ENCODE measurements around the gene KLK15.

The KLK15 gene

DNA sequence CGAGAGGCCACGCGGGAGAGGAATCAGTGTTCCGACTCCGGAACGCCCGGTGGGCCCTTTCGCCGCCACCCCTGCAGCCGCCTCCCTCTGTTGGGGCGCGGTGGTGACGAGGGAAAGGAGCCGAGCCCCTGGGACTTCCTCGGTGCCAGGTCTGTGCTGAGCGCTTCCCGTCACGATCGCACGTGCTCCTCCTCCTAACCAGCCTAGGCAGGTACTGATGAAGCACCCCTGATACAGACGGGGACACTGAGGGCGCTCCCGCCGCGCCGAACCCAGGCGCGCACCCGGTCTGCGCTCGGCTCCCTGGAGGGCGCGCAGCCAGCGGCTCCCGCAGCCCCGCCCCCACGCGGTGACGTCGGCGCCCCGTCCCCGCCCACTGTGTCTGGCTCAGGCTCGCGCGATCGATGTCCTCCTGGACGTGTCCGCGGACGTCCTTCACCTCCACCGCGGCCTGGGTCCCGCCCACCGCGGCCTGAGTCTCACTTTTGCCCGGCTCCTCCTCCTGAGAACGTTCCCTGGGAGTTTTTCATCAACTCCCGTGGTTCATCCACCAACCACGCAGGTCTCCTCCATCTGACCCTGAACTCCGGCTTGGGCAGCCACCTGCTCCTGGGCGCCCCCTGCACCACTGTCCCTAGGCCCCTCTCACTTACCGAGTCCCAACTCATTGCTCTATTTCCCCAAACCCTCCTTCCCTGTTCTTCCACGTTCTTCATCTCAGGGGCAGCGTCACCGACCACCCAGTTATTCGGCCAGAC lies 2.6 kb upstream of the KLK15 start:
- Mint-ChIP-seq H3K4me1 (peaks cover 9% of the 10 kb centered on the region), H3K4me3 (peak overlapping the region; percentile 70), H3K27me3 (peaks cover 50% of the 10 kb centered on the region), H3K9me3 (no peaks in the 10 kb centered on the region), H3K27ac (peak overlapping the region; percentile 43), H3K36me3 (ENCODE audit: low read depth) (no peaks in the 10 kb centered on the region)
- peak; percentile 80 for ATAC-seq
- peak; percentile 82 for DNase-seq

DNA sequence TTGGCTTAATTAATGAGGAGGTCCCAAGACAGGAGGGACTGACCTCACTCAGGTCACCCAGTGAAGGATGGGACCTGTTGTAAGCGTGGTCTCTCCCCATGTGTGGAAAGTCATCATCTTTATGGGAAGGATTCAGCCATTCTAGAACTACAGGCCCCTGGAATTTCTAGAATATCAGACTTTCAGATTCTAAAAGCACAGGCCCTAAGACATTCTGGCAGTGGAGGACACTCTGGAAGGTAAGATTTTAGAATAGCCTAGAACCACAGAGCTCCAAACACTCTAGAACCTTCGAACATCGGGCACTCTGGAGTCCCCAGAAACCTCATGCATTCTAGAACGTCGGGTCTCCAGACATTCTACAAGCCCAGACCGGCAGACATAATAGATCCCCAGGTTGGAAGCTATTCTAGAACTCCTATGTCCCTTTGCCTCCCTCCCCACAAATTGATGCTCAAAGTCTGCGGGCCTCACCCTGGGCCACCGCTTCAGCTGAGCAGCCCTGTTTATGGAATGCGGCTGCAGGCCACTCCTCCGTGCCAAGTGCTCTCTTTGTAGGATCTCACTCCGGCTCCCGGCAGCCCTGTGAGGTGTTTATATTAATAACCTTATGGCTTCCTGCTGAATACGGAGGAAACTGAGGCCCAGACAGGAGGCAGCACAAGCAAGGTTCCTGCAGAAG lies 1.9 kb upstream of the KLK15 start:
- no peak overlapping the region for H3K27ac Mint-ChIP-seq
- H3K27me3 Mint-ChIP-seq, result peaks cover 51% of the 10 kb centered on the region
- H3K9me3 Mint-ChIP-seq, result no peaks in the 10 kb centered on the region
- no peak for ATAC-seq
- peak overlapping the region; percentile 70 for H3K4me3 Mint-ChIP-seq
- no peak for DNase-seq
- H3K36me3 Mint-ChIP-seq (ENCODE audit: low read depth), result no peaks in the 10 kb centered on the region
- H3K4me1 Mint-ChIP-seq, result peaks cover 9% of the 10 kb centered on the region

DNA sequence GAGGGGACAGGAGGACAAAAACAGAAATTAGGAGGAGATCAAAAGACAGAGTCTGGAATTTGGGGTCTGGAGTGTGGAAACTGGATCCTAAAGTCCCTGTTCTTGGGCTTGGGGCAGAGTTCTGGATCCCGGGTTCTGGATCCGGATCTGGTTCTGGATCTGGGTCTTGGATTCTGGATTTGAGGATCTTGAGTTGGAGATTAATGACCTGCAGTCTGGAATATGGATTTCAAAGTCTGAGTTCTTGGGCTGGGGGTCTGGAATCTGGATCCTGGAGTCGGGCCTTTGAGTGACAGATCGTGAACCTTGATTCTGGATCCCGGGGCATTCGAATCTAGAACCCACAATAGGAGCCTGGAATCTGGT lies 411 bp upstream of the KLK15 start:
- H3K9me3 Mint-ChIP-seq, result no peaks in the 10 kb centered on the region
- H3K27me3 Mint-ChIP-seq, result peaks cover 51% of the 10 kb centered on the region
- H3K27ac Mint-ChIP-seq, result no peak overlapping the region
- H3K4me3 Mint-ChIP-seq, result no peak overlapping the region
- no peak for ATAC-seq
- no peaks in the 10 kb centered on the region for H3K36me3 Mint-ChIP-seq (ENCODE audit: low read depth)
- DNase-seq, result no peak
- H3K4me1 Mint-ChIP-seq, result peaks cover 9% of the 10 kb centered on the region

GRCh38 chr19:50832666-50833065 lies 708 bp downstream of the KLK15 start:
- Mint-ChIP-seq H3K4me1 (peaks cover 9% of the 10 kb centered on the region), H3K27ac (no peak overlapping the region), H3K9me3 (no peaks in the 10 kb centered on the region), H3K36me3 (ENCODE audit: low read depth) (no peaks in the 10 kb centered on the region), H3K27me3 (peaks cover 47% of the 10 kb centered on the region), H3K4me3 (no peak overlapping the region)
- no peak for ATAC-seq
- no peak for DNase-seq

- DNase-seq, result no peak
- Mint-ChIP-seq H3K36me3 (ENCODE audit: low read depth) (no peaks in the 10 kb centered on the region), H3K4me1 (peaks cover 5% of the 10 kb centered on the region), H3K4me3 (no peak overlapping the region), H3K9me3 (no peaks in the 10 kb centered on the region), H3K27ac (no peak overlapping the region), H3K27me3 (peaks cover 42% of the 10 kb centered on the region)
- no peak for ATAC-seq
These were observed 2.4 kb downstream of the KLK15 start for GRCh38 chr19:50831026-50831396.

DNA sequence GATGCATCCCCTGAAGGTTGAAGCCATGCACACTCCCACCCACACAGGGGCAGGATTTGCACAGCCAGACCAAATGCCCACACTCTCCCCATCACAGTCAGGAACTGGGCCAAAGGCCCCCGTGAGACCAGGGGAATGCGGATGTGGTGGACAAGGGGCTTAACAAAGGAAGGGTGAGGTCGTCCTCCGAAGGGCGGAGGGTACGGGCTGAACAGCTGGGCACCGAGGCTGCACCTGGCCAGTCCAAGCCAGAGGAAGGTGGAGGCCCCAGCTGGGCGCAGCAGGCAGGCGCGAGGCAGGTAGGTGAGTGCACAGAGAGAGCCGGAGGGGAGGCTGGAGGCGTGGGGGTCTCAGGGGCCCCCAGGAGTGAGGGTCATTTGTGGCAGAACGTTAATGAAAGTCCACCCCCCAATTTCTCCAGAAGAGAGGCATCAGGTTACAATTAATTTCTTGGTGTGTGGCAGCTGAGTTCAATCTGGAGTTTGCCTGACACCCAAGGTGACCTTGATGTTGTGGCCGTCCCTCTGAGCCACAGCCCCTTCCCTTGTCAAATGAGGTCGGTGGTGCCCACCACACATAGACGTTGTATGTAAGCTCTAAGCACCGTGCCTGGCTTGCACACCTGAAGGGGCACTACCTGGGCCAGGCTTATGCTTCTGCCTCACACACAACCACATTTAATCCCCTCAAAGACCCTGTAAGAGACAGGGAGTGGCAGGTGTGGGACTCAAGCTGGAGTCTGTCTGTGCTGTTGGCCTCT lies 2.9 kb downstream of the KLK15 start:
- ATAC-seq, result no peak
- H3K4me1 Mint-ChIP-seq, result peaks cover 3% of the 10 kb centered on the region
- no peaks in the 10 kb centered on the region for H3K9me3 Mint-ChIP-seq
- DNase-seq, result no peak
- no peak overlapping the region for H3K4me3 Mint-ChIP-seq
- peaks cover 41% of the 10 kb centered on the region for H3K27me3 Mint-ChIP-seq
- H3K27ac Mint-ChIP-seq, result no peak overlapping the region
- H3K36me3 Mint-ChIP-seq (ENCODE audit: low read depth), result no peaks in the 10 kb centered on the region

DNA sequence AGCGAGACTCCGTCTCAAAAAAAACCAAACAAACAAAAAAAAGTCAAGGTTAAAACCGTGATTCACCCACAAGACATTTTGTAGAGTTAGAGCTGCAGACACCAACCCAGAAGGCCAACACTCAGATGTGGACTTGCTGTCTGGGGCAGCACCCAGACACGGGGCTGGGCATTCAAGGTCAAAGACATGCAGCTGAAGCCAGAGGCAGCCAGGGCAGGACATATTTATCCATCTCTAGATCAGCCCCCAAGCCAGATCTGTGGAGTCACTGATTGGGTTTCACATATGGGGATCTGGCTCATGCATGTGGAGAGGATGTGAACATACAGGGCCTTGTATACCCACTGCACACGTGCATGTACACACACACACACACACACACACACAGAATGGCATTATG lies 3.6 kb downstream of the KLK15 start:
- no peaks in the 10 kb centered on the region for H3K9me3 Mint-ChIP-seq
- peaks cover 38% of the 10 kb centered on the region for H3K27me3 Mint-ChIP-seq

GRCh38 chr19:50827476-50827875 lies 5.9 kb downstream of the KLK15 start:
- Mint-ChIP-seq H3K4me1 (no peaks in the 10 kb centered on the region), H3K27ac (no peak overlapping the region), H3K9me3 (no peaks in the 10 kb centered on the region), H3K4me3 (no peak overlapping the region), H3K27me3 (peaks cover 37% of the 10 kb centered on the region), H3K36me3 (ENCODE audit: low read depth) (no peaks in the 10 kb centered on the region)
- no peak for ATAC-seq
- no peak for DNase-seq

More for the DNA sequence above, 3.6 kb downstream of the KLK15 start:
- ATAC-seq, result no peak
- Mint-ChIP-seq H3K4me3 (no peak overlapping the region), H3K4me1 (no peaks in the 10 kb centered on the region), H3K27ac (no peak overlapping the region), H3K36me3 (ENCODE audit: low read depth) (no peaks in the 10 kb centered on the region)
- no peak for DNase-seq

DNA sequence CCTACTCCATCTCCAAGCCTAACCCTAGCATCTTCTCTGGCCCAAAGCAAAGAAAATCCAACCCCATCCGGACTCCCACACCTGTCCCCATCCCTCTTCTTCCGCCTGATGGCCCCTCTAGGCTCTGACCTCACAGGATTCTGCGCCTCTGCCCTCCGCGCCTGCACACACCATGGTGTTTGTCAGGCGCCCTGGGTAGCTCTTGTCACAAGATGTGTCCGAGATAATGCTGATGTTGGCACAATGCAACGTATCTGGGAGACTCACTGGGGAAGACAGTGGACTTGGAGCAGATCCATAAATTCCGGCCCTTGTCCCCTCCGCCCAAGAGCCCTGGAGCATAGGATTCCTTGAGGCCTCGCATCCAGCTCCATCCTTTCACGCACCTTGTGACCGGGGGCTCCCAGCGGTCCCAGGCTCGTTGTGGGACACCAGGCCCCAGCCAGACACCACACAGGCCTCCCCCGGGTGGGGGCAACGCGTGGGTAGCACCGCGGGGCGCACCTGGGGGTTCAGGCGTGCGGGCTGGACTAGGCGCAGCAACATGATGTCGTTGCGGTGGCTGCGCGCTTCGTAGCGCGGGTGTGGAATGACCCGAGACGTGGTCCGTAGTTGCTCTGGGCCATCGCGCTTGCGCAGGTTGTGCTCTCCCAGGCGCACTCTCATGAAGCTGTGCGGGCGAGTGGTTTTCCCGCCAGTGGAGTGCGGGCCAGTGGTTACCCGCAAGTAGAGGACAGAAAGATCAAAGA lies 6.7 kb downstream of the KLK15 start:
- Mint-ChIP-seq H3K27ac (no peak overlapping the region), H3K27me3 (peaks cover 43% of the 10 kb centered on the region), H3K9me3 (no peaks in the 10 kb centered on the region), H3K4me3 (no peak overlapping the region), H3K36me3 (ENCODE audit: low read depth) (no peaks in the 10 kb centered on the region), H3K4me1 (peaks cover 3% of the 10 kb centered on the region)
- ATAC-seq (no peak), DNase-seq (no peak)

DNA sequence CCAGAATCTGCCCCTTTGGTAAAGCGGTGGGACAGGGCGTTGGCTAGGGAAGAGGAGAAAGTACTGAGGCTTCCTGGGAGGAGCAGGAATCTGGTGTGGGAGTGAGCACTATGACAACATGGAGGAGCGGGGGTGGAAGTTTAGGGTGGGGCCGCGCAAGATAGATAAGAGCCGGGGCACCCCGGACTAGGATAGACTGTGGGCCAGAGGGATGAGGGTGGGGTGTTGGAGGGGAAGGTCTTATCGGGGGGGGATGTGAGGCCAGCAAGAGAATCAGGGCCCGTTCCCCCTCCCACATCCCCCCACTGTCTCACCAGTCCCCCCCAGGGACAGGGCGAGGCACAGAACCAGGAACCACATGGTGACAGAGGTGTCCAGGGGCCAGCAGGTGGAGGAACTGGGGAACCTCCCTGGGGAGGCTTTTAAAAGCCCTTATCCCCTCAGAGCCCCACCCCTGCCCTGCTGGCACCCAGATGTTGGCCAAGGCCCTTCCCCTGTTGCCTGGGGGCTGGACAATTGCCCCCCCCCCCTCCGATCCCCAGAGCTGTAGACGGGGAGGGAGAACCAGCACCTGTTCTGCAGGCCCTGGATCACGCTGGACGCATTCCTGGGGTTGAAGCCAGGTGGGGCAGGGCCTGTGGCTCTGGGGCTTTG lies 9.9 kb downstream of the KLK15 start, which contains the start of gene KLK1:
Gene KLK1 (minus strand): TSS at position 399 of the 654 bp plus-strand sequence. CDS start 39 bp downstream, at position 360.
- H3K27ac Mint-ChIP-seq, result no peak within 1 kb of the TSS
- no peak for ATAC-seq
- no peak within 1 kb of the TSS for H3K4me3 Mint-ChIP-seq
- H3K27me3 Mint-ChIP-seq, result peaks cover 65% of the 10 kb centered on the region
- DNase-seq, result no peak
- no peaks in the 10 kb centered on the region for H3K9me3 Mint-ChIP-seq
- H3K4me1 Mint-ChIP-seq, result peaks cover 25% of the 10 kb centered on the region
- no peaks in the 10 kb centered on the region for H3K36me3 Mint-ChIP-seq (ENCODE audit: low read depth)

GRCh38 chr19:50822661-50823208 lies 10.6 kb downstream of the KLK15 start:
- no peak for DNase-seq
- no peak overlapping the region for H3K27ac Mint-ChIP-seq
- no peak overlapping the region for H3K4me3 Mint-ChIP-seq
- peaks cover 32% of the 10 kb centered on the region for H3K4me1 Mint-ChIP-seq
- peaks cover 66% of the 10 kb centered on the region for H3K27me3 Mint-ChIP-seq
- no peak for ATAC-seq
- no peaks in the 10 kb centered on the region for H3K36me3 Mint-ChIP-seq (ENCODE audit: low read depth)
- H3K9me3 Mint-ChIP-seq, result no peaks in the 10 kb centered on the region

DNA sequence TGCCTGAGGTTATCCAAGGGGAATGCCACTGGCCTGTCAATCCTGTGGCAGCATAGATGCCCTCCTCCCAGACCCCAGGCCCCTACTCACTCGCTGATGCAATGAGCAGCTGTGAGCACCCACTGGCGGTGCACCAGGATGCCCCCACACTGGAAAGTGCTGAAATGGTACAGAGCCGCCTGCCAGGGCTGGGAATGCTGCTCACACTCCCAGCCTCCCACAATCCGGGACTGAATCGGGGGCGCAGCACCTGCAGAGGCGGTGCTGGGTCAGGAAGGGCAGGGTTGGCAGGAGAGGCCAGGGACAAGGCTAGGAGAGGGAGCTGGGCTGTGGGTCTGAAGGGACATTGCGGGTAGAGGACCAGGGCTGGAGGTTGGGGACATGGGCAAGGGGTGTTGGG lies 11.8 kb downstream of the KLK15 start:
- no peak overlapping the region for H3K27ac Mint-ChIP-seq
- no peaks in the 10 kb centered on the region for H3K36me3 Mint-ChIP-seq (ENCODE audit: low read depth)
- no peaks in the 10 kb centered on the region for H3K9me3 Mint-ChIP-seq
- ATAC-seq, result no peak
- H3K4me3 Mint-ChIP-seq, result no peak overlapping the region
- no peak for DNase-seq
- H3K4me1 Mint-ChIP-seq, result peaks cover 44% of the 10 kb centered on the region
- peaks cover 67% of the 10 kb centered on the region for H3K27me3 Mint-ChIP-seq

DNA sequence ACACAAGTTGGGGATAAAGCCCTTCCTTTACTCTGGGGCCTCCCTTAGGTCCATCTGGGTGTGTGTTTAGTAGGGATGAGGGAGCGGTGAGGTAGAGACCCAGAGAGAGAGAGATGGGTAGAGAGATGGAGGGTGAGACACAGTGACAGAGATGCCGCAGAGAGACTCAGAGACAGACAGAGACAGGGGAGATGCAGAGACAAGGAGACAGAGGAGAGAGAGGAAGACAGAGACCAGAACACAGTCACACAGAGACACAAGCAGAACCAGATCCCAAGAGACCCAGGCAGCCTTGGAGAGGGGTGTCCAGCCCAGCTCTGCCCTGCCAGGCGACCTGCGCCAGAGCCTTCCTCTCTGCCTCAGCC lies 12.1 kb downstream of the KLK15 start:
- Mint-ChIP-seq H3K4me3 (no peak overlapping the region), H3K27ac (no peak overlapping the region), H3K27me3 (peaks cover 66% of the 10 kb centered on the region), H3K4me1 (peaks cover 47% of the 10 kb centered on the region), H3K36me3 (ENCODE audit: low read depth) (no peaks in the 10 kb centered on the region), H3K9me3 (no peaks in the 10 kb centered on the region)
- DNase-seq (no peak), ATAC-seq (no peak)
